ENCODE results near the gene ZNF385C.
"Not testable (repeated sequence)": the region's sequence is repeated elsewhere in the genome, so short reads cannot be mapped to it uniquely, and the experiment has no call there.

Gene ZNF385C, protein sequence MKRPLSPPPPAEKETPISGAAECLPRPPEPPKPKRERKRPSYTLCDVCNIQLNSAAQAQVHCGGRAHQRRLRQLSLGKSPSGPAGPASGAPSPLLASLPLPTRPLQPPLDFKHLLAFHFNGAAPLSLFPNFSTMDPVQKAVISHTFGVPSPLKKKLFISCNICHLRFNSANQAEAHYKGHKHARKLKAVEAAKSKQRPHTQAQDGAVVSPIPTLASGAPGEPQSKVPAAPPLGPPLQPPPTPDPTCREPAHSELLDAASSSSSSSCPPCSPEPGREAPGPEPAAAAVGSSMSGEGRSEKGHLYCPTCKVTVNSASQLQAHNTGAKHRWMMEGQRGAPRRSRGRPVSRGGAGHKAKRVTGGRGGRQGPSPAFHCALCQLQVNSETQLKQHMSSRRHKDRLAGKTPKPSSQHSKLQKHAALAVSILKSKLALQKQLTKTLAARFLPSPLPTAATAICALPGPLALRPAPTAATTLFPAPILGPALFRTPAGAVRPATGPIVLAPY

DNA sequence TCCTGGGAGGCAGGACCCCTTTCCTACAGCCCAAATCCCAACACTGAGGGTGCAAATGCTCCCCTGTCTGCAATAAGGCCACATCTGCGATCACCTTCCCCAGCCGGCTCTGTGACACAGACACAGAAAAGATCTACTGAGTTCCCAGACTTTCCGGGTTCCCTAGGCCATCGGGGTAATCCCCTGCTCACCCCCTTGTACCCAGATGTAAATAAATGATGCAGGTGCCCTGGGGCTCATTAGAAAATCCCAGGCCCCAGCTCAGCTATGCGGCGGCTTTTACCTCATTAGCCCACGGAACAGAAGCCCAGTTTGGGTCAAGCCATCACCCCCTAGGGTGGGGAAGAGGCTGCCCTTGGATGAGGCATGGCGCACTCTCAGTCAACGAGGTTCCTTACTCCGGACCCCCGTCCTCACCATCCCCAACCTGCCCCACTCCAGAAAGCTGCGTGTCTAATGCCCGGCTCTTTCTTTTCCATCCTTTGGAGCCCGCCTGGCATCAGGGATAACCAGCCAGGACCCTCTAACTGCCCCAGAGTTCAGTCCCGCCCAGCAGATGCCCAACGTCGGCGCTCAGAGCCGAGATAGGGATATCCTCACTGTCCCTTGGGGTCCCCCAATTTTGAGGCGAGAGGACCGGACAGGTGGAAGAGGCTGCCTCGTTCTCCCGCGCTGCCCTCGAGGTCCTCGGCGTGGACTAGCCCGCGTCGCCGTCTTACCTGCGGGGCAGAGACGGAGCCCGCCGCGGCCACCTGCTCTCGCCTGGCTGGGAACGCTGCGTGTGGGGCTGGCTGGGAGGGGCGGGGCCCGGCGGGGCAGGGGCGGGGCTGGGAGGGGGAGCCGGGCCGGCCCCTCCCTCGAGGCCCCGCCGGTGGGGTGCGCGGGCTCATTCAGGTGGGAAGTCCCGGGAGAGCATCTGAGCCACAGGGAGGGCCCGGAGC is at the start of gene ZNF385C:
Gene ZNF385C, minus strand, starts transcription at position 783 of the 941 bp plus-strand sequence. CDS start 35,417 bp downstream, outside the sequence.
- DNase-seq: peak; percentile 65

DNA sequence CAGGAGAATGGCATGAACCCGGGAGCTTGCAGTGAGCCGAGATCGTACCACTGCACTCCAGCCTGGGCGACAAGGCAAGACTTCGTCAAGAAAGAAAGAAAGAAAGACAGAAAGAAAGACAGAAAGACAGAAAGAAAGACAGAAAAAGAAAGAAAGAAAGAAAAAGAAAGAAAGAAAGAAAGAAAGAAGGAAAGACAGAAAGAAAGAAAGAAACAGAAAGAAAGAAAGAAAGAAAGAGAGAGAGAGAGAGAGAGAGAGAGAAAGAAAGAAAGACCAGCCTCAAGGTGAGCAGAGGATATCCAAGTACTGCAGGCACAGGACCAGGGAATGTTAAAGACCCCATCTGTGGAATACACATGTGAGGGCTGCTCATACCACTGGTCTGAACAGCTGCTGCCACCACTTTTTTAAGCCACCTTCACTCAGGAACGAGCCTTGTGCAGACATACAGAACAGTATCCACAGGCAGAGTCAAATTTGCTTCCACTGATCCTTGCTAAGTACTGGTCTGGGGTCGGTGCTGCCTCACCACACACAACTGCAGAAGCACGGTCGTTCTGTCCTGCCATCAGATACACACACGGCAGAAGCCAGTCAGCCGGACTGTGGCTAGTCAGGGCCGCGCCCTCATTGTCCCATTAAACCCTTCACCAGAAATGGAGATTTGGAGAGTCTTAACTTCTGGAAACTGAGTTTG is 48.8 kb upstream of the ZNF385C start:
- no peak for DNase-seq

DNA sequence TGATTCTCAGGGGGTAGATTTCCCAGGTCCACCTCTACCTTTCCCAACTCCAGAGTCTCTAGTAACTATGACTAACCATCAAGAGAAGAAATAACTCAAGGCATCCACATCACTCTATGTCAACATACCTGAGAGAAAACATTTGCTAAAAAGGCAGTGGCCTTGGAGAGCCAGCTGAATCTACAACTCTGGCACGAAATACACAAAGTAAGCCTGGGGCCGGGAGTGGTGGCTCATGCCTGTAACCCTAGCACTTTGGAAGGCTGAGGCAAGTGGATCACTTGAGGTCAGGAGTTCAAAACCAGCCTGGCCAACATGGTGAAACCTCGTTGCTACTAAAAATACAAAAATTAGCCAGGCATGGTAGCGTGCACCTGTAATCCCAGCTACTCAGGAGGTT is 44.9 kb upstream of the ZNF385C start:
- DNase-seq: not testable (repeated sequence)

GRCh38 chr17:42142371-42142896 is 44.2 kb upstream of the ZNF385C start:
- DNase-seq: no peak

DNA sequence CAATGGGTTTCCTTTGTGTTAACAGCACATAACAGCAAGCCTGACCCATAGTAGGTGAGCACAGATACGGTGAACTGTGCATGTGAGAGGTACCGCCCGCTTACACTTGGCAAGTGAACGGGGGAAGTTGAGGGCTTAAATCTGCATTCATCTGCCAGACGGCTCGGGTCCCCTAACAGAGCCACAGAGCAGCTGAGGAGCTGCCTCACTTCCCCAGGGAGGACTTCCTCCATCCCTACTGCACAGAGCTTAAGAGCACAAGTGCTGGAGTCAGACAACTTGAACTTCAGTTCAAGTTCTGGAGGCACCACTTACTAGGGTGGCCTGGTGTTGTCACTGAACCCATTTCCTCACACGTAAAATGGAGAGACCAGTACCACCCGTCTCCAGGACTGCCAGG is 43.1 kb upstream of the ZNF385C start:
- DNase-seq: no peak

GRCh38 chr17:42140690-42141089 is 42.4 kb upstream of the ZNF385C start:
- DNase-seq: not testable (repeated sequence)

DNA sequence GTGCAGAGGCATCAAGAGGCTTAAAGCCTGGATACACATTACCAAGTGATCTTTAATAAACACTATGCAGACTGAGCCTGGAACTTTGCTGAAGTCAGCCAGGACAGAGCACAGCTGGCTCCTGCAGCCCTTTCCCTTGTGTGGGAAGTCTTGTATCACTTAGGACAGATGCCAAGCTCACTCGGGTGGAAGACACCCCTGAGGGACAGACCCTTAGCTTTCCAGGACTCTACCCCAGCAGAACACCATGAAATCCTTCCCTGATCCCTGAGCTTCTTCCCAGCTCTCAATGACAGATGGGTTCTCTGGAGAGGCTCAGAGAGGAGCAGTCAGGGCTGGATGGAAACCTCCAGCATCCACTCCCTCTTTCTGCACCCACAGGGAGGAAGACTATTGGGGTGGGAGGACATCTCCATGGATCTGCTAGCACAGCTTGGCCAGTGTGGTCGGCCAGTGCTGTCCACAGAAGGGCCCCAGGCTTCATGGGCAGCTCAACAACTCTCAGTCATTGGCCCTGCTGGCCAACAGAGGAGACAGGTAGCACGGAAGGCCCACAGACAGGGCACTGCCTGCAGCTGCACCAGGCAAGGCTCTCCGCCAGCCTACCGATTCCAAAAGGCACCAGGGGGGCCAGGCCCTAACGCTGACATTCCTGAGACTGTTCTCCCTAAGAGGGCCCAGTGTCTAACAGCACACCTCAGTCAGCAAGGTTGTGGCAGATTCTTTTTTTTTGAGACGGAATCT is 40.6 kb upstream of the ZNF385C start:
- no peak for DNase-seq

DNA sequence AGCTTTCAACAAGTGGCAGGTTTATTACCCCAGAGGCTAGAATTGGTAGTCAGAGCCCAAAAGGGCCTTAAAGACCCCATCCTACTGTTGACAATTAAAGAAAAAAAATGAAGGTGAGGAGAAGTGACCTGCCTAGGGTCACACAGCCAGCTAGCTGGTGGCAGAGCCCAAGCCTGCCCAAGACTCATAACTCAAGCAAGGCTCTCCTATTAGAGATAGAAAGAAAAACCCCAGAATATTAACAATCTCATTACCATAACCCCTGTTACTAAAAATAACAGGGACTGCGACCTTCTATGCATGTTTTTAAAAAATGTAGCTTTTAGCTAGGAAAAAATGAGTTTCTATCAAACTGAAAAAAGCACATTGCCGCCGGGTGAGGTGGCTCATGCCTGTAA is 38.4 kb upstream of the ZNF385C start:
- DNase-seq: no peak

GRCh38 chr17:42135664-42136653 is 37.7 kb upstream of the ZNF385C start:
- no peak for DNase-seq

- no peak for DNase-seq
Observed at GRCh38 chr17:42135151-42135550, 36.9 kb upstream of the ZNF385C start.

- no peak for DNase-seq
Observed at GRCh38 chr17:42133461-42134041, 35.3 kb upstream of the ZNF385C start.

DNA sequence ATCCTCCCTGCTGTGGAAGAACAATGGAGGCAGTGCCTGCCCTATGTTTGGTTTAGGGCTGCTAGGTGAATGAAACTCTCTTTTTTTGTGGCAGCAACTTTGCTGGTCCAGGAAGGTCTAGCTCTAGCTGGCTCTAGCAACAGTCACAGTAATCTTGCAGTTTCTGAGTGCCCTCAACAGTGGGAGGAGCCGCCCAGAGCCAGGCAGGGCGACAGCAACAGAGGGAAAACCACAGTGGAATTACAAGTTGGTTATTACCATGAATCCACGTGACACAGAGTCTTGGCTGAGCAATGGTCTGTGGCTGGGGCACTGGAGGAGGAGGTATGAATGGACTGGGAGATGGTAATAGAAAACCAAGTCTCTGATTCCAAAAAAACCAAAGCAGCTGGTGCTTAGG is 34.7 kb upstream of the ZNF385C start:
- DNase-seq: no peak

DNA sequence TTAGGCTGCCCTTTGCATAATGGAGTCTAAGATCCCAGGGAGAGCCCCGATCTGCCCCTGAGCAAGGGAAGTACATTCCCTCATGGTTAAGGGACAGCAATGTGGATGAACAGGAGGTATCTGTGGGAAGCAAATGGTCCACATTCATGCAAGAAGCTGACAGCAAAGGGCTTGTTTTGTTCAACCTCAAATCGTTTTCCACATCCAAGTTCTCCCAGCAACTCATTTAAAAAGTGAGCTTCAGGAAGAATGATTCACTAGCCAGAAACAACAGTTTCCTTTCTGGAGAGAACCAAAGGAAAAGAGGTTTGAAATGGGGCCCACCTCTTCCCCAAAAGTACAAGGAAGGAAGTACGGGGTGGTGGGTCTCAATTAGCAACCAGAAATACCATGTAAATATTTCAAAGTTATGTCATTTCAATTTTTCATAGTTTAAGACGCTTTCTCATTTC is 33.7 kb upstream of the ZNF385C start:
- no peak for DNase-seq

DNA sequence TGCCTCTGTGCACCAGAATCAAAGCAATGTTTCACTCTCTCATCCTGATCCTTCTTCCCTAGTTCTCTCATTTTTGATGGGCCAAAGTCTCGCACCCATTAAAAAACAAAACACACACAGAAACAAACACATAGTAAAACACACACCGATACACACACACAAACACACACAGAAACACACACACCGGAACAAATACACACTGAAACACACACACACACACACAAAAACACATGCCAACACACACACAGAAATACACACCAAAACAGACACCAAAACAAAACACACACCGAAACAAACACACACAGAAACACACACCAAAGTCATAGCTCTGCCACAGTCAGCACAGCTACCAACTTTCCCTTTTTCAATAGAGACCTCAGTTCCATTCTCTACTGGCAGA is 33.0 kb upstream of the ZNF385C start:
- DNase-seq: no peak

- no peak for DNase-seq
Observed at GRCh38 chr17:42130310-42130936, 32.1 kb upstream of the ZNF385C start.

DNA sequence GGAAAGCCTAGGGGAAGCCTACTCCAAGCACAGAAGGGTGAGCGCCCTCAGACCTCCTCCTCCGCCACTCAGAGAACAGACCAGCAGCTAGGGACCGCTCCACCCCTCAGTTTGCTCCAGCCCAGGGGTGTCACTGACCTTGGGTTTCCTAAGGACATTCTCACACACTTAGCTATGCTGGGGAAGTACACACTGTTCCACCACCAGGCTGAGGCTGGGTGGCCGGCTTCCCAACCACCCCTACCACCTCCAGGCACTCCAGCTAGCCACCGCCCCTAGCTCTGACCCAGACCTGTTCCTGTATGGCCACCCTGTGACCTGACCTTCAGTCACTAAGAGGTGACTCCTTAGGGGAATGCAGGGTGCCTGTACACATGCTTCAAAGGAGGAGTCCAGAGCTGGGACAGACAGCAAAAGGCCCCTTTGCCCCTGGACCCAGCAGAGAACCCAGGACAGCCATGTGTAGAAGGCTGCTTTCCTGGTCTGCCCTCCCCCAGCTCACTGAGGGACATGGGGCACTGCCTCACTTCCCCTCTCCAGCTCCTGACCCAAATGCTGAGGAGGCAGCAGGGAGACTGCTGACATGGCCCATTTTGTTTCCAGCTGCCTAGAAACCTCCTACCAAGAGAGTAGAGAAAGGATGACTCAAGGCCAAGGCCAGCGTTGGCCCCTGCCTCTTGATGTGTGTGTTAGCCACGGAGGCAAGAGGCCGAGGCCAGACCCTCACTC is 31.0 kb upstream of the ZNF385C start:
- no peak for DNase-seq

DNA sequence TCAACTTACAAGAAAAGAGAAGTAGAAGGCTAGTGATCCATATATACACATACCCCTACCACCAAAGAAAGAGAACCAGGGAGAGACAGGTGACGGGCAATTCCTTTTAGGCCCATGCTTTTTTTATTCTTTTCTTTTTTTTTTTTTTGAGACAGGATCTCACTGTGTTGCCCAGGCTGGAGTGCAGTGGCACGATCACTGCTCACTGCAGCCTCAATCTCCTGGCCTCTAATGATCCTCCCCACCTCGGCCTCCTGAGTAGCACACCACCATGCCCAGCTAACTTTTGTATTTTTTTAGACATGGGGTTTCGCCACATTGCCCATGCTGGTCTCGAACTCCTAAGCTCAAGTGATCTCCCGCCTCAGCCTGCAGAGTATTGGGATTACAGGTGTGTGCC is 29.1 kb upstream of the ZNF385C start:
- no peak for DNase-seq

DNA sequence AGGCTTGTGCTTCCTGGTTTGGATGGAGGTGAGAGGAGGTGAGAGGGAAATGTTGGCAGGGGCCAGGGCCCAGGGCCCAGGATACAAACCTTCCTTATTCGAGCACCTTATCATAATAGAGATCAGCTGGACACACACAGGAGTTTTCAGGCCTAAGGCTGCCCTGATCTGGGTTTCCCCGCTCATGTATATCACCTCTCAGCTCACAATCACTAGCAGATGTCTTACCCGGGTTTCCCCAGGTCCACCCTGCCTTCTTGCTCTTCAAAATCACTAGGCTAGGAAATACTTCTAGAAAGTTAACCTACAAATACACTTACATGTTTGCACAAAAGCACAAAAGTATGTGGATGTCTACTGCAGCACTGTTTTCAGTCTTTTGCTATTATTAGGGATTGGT is 28.6 kb upstream of the ZNF385C start:
- DNase-seq: no peak

DNA sequence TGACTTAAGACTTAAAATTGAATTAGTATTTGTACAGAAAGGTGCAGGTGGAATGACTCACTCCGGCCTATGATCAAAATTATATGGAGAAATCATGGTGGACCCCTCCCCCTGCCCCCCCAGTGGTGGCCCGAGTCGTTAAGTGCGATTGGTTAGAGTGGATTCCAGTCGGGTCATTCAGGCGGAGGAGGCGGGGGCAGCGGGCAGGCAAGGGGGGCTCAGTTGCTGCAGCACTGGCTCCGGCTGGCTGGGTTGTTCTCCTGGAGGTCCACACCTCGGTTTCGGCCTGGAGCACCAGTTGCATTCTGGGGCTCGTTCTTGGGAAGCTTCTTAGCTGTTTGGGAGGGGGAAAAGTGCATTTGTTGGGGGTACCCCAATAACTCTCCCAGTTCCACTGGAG is 27.3 kb upstream of the ZNF385C start:
- DNase-seq: no peak
